NCI-H128 (cell line): ENCODE measurements around the gene PHF21B.
"Not testable (repeated sequence)": the region's sequence is repeated elsewhere in the genome, so short reads cannot be mapped to it uniquely, and the experiment has no call there.

Experiments used
- DNase-seq: peaks from one replicate; lab custom pipeline; 2025; ENCODE audit not compliant: unreplicated experiment; lab: John Stamatoyannopoulos, UW

Gene PHF21B

GRCh38 chr22:44921766-44922165 is 88.0 kb downstream of the PHF21B start:
- DNase-seq: not testable (repeated sequence)

DNA sequence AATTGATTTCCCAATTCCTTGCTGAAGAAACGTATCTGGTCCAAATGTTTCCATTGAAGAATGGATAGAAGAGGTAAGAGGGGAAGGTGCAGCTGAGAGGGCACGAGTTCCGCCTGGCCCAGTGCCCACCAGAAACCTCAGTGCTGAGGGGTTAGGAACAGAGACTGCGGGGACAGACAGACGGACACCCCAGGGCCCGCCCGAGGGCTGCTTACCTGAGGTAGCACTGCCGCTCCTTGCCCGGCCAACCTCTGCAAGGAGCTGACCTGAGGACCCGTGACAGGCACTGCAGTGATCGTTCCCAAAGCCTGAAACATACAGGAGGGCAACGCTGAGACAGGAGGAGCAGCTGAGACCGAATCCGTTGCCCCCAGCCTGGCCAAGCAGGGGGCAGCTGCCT is 89.6 kb downstream of the PHF21B start:
- DNase-seq: no peak

DNA sequence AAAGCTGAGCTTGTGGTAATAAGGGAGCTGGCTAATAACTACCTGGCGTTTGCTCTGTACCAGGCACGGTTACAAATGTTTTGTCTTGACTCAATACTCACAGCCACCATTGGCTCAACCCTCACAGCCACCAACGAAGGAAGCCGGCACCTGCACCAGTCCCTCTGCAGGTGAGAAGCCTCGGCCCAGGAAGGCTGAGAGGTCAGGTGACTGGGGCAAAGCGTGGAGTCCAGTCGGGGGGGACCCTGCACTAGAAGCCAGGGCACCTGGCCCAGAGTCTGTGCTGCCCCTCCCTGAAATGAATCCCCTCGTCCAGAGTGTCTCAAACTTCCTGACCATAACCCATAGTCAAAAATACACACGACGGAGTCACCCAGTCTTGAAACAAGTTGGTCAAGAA is 90.1 kb downstream of the PHF21B start:
- no peak for DNase-seq

DNA sequence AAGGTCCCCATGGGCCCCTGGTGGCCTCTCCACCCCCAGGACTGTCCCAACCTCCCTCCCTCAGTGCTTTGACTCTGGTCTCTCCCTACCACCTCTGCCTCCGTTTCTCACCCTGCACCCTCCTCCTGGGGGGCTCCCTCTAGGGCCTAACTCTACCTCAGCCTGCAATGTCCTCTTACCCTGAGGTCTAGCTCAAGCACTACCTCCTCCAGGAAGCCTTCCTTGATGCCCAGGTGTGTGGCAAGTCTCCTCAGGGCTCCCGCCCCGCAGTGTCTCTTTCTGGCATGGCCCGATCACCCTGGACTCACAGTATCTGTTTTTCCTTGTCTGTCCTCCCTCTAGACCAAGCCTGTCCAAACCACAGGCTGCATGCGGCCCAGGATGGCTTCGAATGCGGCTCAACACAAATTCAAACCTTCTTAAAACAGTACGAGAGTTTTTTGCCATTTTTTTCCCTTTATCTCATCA is 90.8 kb downstream of the PHF21B start:
- no peak for DNase-seq

GRCh38 chr22:44918166-44918924 is 91.5 kb downstream of the PHF21B start:
- DNase-seq: no peak

DNA sequence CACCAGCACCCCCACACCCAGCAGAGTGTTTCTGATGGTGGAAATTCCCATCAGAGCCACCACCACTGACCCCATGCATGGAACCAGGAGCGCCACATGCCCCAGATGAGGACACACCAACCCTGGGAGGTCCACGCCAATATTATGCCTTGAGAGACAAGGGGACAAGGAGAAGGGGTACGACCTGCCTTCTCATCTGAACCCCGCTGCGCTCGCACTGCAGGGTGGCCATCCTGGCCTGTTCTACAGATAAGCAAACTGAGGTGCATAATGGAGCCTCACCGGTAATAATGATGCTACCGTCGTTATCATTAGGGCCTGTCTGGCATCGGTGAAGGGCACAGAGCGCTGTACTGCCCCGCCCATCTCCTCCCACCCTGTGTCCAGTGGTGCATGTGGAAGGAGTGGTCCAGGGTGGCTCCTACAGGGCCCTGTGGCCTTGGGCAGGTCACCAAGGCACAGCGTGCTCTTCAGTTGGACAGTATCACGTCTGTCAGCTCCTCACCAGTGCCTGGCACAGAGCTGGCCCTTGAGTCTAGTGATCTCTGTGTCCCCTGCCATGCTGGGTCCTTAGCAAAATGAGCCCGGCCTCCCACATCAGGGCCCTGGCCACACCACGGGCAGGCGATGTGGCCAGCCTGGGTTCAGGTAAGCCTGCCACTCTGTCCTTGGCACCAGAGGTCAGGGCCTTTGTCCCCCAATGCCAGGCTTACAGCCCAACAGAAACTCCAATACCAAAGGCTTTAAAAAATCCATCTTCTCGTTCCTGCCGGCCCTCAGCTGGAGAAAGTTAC is 92.2 kb downstream of the PHF21B start:
- DNase-seq: no peak

DNA sequence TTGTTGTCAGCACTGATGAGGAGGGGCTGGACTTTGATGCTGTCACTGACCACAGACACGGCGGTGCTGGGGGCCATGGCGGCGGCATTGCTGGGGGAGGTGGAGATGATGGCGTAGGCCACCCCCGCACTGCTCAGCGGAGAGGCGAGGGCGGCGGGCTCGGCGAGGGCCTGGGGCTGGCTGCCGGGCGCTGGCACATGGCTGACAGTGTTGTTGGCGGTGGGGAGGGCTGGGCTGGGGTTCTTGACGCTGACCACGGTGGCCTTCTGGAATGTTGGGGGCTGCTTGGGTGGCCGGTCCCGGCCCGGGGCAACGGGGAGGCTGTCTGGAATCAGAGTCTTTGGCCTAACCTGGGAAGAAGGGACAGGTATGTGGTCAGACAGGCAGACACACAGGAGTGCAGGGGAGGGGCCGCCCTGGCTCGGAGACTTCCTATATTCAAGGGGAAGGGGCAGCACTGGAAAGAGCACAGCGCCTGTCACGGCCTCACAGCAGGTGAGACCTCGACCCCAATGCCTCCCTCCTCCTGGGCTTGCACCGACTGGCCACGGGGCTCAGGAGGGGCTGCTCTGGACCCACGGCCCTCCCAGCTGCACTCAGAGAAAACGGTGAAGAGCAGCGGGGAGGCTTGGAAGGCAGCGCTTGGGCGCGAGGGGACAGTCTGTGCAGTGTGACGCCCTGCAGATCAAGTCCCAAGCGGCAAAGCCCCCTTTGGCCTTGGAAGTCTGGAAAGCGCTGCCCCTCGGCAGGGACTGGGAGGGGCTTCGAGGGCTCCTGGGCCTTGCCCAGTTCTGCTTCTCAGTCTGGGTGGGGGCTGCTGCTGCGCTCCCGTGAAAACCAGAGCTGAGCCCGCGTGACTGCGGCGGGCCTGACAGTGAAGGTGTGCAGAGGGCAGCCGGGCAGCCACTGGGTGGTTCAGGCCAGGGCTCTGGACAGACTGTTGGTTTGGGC is 93.2 kb downstream of the PHF21B start:
- no peak for DNase-seq

GRCh38 chr22:44915441-44915840 is 94.4 kb downstream of the PHF21B start:
- DNase-seq: no peak

DNA sequence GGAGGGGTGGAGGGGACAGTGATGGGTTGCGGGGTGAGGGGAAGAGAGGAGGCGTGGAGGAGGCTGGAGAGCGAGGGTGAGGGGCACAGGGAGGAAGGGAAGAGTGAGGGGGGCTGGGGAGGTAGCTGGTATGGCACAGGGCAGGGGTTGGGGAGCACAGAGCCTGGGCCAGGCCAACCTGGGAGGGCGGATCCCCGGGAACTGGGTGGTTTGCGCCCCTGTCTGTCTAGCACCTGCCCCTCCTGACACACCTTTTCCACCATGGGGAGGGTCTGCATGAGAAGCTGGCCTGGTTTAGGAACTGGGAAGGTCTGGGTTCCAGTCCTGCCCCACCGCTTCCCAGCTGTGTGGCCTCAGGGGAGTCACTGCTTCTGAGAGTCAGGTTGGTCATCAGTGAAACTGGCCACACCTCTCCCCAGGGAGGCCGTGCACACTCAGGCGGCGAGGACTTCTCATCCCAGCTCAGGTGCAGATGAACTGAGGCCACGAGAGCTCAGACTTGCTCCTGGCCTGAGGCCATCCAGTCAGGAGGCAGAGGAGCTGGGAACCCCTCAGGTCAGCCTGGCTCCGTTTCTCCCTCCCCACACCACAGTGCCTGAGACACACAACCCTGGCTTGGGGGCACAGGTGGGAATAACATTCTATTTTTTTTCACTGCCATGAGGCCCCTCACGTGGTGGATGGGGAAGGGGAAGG is 95.6 kb downstream of the PHF21B start:
- DNase-seq: no peak

GRCh38 chr22:44913198-44913983 is 96.4 kb downstream of the PHF21B start:
- no peak for DNase-seq

DNA sequence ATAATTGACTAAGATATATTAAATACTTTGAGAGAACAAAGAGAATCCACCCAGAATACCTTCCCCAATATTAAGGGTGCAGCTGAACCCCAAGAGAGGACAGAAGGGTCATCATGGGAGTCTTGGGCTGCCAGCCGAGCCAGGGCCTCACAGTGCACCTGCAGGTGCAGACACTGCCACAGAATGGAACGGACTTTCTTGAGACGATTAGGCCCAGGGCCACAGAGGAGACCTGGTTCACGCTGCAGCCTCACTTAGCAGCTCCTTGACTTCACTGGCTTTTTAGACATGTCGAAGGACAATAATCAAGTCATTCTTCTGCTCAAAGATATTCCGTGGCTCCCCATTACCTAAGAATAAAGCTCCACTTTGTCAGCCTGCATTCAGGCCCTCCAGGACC is 100.6 kb downstream of the PHF21B start:
- no peak for DNase-seq

DNA sequence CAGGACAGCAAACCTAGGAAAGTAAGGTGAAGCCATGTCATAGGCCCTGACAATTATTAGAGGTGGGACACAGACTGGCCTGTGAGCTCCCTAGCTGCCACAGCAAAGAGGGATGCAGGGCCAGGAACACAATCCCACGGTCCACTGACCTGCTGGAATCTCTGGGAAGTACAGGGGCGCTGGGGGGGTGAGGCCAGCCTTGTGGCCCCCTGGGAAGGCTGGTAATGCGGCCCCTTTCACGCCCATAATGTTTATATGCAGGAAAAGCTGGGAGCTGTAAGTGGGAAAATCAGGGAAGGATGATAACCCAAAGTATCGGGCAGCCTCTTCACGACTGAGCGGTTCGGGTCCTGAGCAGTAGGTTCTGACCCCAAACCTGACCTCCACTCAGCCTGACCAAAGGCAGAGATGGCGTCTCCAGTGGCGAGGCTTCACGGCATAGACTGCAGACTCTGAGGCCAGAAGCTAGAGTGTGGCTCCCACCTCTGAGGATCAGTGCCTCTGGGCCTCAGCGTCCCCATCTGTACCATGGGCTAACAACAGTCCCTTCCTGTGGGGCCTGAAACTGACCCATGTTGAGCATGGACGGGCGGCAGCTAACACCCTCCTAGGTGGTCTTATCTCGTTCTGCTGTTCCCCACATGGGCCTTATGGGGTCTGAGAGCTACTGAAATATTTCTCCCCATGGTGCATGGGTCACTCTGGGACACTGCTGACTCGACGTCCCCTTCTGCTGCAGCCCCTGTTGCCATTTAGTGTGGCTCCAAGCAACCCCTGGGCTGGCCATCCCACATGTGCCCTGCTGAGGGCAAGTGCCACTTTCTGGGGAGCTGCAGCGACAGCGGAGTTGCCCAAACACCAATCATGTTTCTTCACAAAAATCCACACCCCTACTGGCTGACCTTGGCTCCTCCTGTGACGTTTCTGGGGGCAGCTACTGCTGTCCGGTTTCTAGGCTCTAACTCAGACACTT is 101.8 kb downstream of the PHF21B start:
- DNase-seq: no peak

DNA sequence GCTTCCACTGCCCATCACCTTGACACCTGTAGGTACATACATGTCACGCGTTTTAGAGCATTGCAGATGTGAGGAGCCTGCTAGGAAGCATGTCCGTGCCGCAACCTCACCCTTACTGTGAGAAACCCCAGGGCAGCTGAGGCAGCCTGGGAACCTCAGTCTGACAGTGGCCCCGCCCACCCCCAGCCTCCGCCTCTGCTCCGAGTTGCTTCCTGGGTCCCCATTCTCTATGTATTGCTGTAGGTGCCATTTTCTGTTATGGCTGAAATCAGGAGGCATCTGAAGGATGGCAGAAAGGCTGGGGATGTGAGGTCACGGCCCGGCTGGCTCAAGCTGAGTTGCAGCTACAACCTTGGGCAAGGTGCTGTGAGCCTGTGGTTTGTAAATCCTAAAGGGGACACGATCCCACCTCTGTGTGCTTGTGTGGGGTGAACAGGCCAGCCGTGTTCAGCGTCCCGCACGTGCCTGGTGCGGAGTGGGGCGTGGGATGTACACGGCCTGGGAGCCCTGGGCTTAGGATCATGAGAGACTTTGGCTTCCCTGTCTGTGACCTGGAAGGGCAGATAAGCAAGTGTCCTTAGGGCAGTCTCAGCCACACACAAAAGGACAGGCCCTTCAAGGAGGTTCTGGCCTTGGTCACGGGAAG is 102.7 kb downstream of the PHF21B start:
- DNase-seq: no peak

- no peak for DNase-seq
Measured at GRCh38 chr22:44906248-44906936, 103.4 kb downstream of the PHF21B start.

GRCh38 chr22:44904492-44905152 is 105.2 kb downstream of the PHF21B start:
- DNase-seq: not testable (repeated sequence)

DNA sequence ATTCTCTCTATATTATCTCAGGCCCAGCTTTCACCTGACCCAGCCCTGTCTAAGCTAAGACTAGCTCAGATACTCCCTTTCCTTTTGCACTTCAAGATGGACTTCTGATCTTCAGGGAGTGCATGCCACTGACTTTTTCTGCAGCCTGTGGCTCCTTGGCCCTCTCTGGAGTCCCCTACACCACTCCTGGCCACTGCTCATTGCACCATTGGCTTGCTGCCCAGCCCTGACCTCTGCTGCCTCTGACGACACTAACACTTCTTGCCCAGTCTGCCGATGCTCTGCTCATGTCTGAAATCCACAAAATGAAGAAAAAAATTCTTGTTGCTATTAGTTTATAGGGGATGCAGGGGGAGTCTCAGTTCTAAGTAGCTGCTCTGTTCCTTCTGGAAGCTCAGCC is 106.6 kb downstream of the PHF21B start:
- DNase-seq: not testable (repeated sequence)

- DNase-seq: no peak
Measured at GRCh38 chr22:44901301-44901700, 108.5 kb downstream of the PHF21B start.
